ENCODE data around the gene TK2. TPM values are rescaled to one million over a fixed set of nuclear protein-coding genes. Genes with fewer than 3 reads are reported as not detected.

TK2 gene
- total and polyA plus RNA-seq, 4 donors = 10.5 to 31.9 (median 21.0) TPM

DNA sequence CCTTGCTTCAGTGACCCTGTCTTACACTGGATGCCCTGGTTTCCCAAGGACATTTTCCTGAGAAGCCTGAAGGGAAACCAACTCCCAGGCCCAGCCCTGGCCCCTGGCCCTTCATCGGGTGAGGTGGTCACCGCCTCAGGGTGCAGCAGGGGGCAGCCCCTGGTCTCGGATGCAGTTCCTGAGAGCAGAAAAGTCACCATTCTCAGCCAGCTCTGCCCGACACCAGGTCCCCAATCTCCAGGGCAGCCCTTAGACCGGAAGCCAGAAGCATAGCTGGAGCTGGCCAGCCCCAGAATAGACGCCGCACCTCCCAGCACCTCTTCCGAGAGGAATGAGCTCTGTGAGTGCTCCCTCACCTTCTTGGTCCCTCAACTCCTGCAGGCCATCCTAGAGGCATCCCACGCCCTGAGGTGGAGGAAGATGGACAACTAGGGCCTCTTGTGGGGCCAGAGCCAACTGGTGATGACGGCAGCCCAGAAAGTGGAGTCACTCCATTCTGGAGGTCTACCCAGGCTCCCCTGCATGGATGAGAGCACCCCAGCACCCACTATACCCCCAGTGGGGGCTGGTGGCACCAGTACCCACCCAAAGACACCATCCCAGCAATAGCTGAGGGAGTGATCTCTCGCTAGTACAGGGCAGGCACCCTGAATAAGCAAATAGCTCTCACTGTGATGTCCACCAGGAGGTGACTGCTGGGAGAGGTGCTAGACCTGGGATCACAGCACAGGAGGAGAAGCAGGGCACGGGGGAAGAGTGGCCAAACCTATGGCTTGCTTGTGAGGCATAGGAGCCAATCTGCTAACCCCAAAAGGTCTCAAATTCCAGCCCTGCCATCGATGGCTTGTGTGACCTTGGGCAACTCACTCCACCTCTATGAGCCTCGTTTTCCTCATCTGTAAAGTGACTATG, 56.2 kb downstream of the TK2 start:
- no peak overlapping the region for H3K4me3 ChIP-seq (ENCODE audit: low read depth in 1 of 3, low read length in 3 of 3)
- no peaks in the 10 kb centered on the region for H3K36me3 ChIP-seq (ENCODE audit: control insufficient read depth in 4 of 4, insufficient read depth in 3 of 4, low read depth in 1 of 4, low read length in 3 of 4)
- H3K9me3 ChIP-seq (ENCODE audit: control insufficient read depth in 4 of 4, low read length in 3 of 4) = no peaks in the 10 kb centered on the region
- H3K9ac ChIP-seq (ENCODE audit: low read depth in 1 of 2, low read length in 2 of 2) = no peak overlapping the region
- TF ChIP-seq HNF4G (IDR thresholded peaks at IDR 0.05) = no peak
- TF ChIP-seq HNF4A (conservative IDR thresholded peaks at IDR 0.05) = no peak
- no peak for TF ChIP-seq GABPA (IDR thresholded peaks at IDR 0.05 in 1 of 2, conservative IDR thresholded peaks at IDR 0.05 in 1 of 2)
- no peak for TF ChIP-seq EGR1 (IDR thresholded peaks at IDR 0.05; ENCODE audit: low read depth in 2 of 2)
- TF ChIP-seq TAF1 (conservative IDR thresholded peaks at IDR 0.05) = no peak
- no peak for TF ChIP-seq SP1 (IDR thresholded peaks at IDR 0.05)
- TF ChIP-seq, protein P1, sequence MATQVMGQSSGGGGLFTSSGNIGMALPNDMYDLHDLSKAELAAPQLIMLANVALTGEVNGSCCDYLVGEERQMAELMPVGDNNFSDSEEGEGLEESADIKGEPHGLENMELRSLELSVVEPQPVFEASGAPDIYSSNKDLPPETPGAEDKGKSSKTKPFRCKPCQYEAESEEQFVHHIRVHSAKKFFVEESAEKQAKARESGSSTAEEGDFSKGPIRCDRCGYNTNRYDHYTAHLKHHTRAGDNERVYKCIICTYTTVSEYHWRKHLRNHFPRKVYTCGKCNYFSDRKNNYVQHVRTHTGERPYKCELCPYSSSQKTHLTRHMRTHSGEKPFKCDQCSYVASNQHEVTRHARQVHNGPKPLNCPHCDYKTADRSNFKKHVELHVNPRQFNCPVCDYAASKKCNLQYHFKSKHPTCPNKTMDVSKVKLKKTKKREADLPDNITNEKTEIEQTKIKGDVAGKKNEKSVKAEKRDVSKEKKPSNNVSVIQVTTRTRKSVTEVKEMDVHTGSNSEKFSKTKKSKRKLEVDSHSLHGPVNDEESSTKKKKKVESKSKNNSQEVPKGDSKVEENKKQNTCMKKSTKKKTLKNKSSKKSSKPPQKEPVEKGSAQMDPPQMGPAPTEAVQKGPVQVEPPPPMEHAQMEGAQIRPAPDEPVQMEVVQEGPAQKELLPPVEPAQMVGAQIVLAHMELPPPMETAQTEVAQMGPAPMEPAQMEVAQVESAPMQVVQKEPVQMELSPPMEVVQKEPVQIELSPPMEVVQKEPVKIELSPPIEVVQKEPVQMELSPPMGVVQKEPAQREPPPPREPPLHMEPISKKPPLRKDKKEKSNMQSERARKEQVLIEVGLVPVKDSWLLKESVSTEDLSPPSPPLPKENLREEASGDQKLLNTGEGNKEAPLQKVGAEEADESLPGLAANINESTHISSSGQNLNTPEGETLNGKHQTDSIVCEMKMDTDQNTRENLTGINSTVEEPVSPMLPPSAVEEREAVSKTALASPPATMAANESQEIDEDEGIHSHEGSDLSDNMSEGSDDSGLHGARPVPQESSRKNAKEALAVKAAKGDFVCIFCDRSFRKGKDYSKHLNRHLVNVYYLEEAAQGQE (IDR thresholded peaks at IDR 0.05) = no peak
- TF ChIP-seq, protein P2, sequence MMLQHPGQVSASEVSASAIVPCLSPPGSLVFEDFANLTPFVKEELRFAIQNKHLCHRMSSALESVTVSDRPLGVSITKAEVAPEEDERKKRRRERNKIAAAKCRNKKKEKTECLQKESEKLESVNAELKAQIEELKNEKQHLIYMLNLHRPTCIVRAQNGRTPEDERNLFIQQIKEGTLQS (IDR thresholded peaks at IDR 0.05) = no peak
- TF ChIP-seq, protein P3, sequence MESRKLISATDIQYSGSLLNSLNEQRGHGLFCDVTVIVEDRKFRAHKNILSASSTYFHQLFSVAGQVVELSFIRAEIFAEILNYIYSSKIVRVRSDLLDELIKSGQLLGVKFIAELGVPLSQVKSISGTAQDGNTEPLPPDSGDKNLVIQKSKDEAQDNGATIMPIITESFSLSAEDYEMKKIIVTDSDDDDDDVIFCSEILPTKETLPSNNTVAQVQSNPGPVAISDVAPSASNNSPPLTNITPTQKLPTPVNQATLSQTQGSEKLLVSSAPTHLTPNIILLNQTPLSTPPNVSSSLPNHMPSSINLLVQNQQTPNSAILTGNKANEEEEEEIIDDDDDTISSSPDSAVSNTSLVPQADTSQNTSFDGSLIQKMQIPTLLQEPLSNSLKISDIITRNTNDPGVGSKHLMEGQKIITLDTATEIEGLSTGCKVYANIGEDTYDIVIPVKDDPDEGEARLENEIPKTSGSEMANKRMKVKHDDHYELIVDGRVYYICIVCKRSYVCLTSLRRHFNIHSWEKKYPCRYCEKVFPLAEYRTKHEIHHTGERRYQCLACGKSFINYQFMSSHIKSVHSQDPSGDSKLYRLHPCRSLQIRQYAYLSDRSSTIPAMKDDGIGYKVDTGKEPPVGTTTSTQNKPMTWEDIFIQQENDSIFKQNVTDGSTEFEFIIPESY (IDR thresholded peaks at IDR 0.05) = no peak
- no peak for TF ChIP-seq JUND (IDR thresholded peaks at IDR 0.05)
- TF ChIP-seq FOXA1 (IDR thresholded peaks at IDR 0.05) = no peak
- no peak for DNase-seq (ENCODE audit: low spot score)
- H3K4me1 ChIP-seq (ENCODE audit: control insufficient read depth in 4 of 4, insufficient read depth in 4 of 4, low read length in 3 of 4) = no peaks in the 10 kb centered on the region
- H3K27ac ChIP-seq (ENCODE audit: low read depth in 1 of 2, low read length in 2 of 2) = no peak overlapping the region
- no peaks in the 10 kb centered on the region for H3K27me3 ChIP-seq (ENCODE audit: control insufficient read depth in 4 of 4, insufficient read depth in 4 of 4, low read length in 3 of 4)
- WGBS = 95% methylated on average over 14 of the region's 14 CpGs

DNA sequence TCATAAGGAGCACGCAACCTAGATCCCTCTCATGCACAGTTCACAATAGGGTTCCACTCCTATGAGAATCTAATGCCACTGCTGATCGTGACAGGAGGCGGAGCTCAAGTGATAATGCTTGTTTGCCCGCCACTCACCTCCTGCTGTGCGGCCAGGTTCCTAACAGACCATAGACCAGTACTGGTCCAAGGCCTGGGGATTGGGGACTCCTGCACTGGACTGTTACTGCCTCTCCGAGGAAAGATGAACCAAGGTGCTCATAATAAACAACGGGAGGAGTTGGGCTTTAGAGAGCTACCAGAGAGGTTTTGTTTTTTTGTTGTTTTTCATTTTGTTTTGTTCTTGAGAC, 58.2 kb downstream of the TK2 start:
- Histone ChIP-seq H3K36me3 (ENCODE audit: control insufficient read depth in 4 of 4, insufficient read depth in 3 of 4, low read depth in 1 of 4, low read length in 3 of 4) (no peaks in the 10 kb centered on the region), H3K4me1 (ENCODE audit: control insufficient read depth in 4 of 4, insufficient read depth in 4 of 4, low read length in 3 of 4) (peaks cover 0 to 1% (median 0%) of the 10 kb centered on the region in 4 donors), H3K9ac (ENCODE audit: low read depth in 1 of 2, low read length in 2 of 2) (no peak overlapping the region), H3K4me3 (ENCODE audit: low read depth in 1 of 3, low read length in 3 of 3) (no peak overlapping the region), H3K27ac (ENCODE audit: low read depth in 1 of 2, low read length in 2 of 2) (no peak overlapping the region), H3K27me3 (ENCODE audit: control insufficient read depth in 4 of 4, insufficient read depth in 4 of 4, low read length in 3 of 4) (no peaks in the 10 kb centered on the region), H3K9me3 (ENCODE audit: control insufficient read depth in 4 of 4, low read length in 3 of 4) (no peaks in the 10 kb centered on the region)
- 92% methylated on average over 7 of the region's 7 CpGs for WGBS
- TF ChIP-seq EGR1 (IDR thresholded peaks at IDR 0.05; ENCODE audit: low read depth in 2 of 2) (no peak), FOXA2 (IDR thresholded peaks at IDR 0.05) (no peak), NR2F2 (IDR thresholded peaks at IDR 0.05) (no peak), YY1 (IDR thresholded peaks at IDR 0.05) (no peak), FOXA1 (IDR thresholded peaks at IDR 0.05) (no peak)
- TF ChIP-seq, protein P4, sequence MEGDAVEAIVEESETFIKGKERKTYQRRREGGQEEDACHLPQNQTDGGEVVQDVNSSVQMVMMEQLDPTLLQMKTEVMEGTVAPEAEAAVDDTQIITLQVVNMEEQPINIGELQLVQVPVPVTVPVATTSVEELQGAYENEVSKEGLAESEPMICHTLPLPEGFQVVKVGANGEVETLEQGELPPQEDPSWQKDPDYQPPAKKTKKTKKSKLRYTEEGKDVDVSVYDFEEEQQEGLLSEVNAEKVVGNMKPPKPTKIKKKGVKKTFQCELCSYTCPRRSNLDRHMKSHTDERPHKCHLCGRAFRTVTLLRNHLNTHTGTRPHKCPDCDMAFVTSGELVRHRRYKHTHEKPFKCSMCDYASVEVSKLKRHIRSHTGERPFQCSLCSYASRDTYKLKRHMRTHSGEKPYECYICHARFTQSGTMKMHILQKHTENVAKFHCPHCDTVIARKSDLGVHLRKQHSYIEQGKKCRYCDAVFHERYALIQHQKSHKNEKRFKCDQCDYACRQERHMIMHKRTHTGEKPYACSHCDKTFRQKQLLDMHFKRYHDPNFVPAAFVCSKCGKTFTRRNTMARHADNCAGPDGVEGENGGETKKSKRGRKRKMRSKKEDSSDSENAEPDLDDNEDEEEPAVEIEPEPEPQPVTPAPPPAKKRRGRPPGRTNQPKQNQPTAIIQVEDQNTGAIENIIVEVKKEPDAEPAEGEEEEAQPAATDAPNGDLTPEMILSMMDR (IDR thresholded peaks at IDR 0.05; ENCODE audit: low read depth, low read length, missing input control) = no peak
- TF ChIP-seq, protein P2 (IDR thresholded peaks at IDR 0.05) = no peak
- TF ChIP-seq, protein P5, sequence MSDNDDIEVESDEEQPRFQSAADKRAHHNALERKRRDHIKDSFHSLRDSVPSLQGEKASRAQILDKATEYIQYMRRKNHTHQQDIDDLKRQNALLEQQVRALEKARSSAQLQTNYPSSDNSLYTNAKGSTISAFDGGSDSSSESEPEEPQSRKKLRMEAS (IDR thresholded peaks at IDR 0.05) = no peak
- TF ChIP-seq, protein P1 (IDR thresholded peaks at IDR 0.05) = no peak
- TF ChIP-seq, protein P3 (IDR thresholded peaks at IDR 0.05) = no peak
- DNase-seq (ENCODE audit: low spot score) = no peak

Measured in liver (tissue), 9 donors.